Keratinocyte (primary cell): ENCODE data around the gene ADGRA1. TPM values are rescaled to one million over a fixed set of nuclear protein-coding genes. Genes with fewer than 3 reads are reported as not detected.

Experiments
- DNase-seq: peaks from one replicate; pipeline ENCODE4 v3.0.0-alpha.2; 2011; ENCODE audit warnings: low read depth, missing footprints, low spot score
- FAIRE-seq: peaks from 2 replicates; lab custom pipeline; 2011; peaks lifted over from hg19 to GRCh38; lab: Jason Lieb, UNC
- H2AFZ ChIP-seq: 2 replicates; pipeline ENCODE4 v1.6.0; 2012; ENCODE audit warnings: low read length, control low read depth, inconsistent platforms; ENCODE audit not compliant: control insufficient read depth
- H3K27ac ChIP-seq: 2 replicates; pipeline ENCODE4 v1.5.1; 2011; ENCODE audit warnings: low read length; ENCODE audit not compliant: control insufficient read depth, insufficient read depth
- H3K27me3 ChIP-seq: 3 replicates; pipeline ENCODE4 v1.6.0; 2011; ENCODE audit warnings: low read length; ENCODE audit not compliant: control insufficient read depth, insufficient read depth; ENCODE audit errors: extremely low read depth
- H3K36me3 ChIP-seq, 2 experiments: 2 replicates in 1 of 2; 3 replicates in 1 of 2; pipeline ENCODE4 v1.5.1; 2011; ENCODE audit warnings: low read length in 2 of 2, mild to moderate bottlenecking in 1 of 2; ENCODE audit not compliant: control insufficient read depth in 2 of 2, insufficient read depth in 2 of 2; ENCODE audit errors: extremely low read depth in 1 of 2
- H3K4me1 ChIP-seq: 3 replicates; pipeline ENCODE4 v1.5.1; 2011; ENCODE audit warnings: low read length; ENCODE audit not compliant: control insufficient read depth, insufficient read depth; ENCODE audit errors: extremely low read depth
- H3K4me2 ChIP-seq: 3 replicates; pipeline ENCODE4 v1.6.0; 2011; ENCODE audit warnings: low read depth, low read length; ENCODE audit not compliant: control insufficient read depth, insufficient read depth; ENCODE audit errors: extremely low read depth
- H3K4me3 ChIP-seq, 3 experiments: fragments of 200-600 bp in 1 of 3; sonication (generic) in 1 of 3; 2 replicates in 2 of 3; 3 replicates in 1 of 3; pipeline ENCODE4 v1.5.1; 2011 to 2016; ENCODE audit warnings: low read length in 3 of 3, mild to moderate bottlenecking in 3 of 3, control low read depth in 2 of 3, inconsistent platforms in 1 of 3, low read depth in 1 of 3, mixed read lengths in 1 of 3, mixed run types in 1 of 3, moderate library complexity in 1 of 3; ENCODE audit not compliant: control insufficient read depth in 2 of 3, insufficient read depth in 2 of 3; ENCODE audit errors: extremely low read depth in 1 of 3
- H3K79me2 ChIP-seq: 2 replicates; pipeline ENCODE4 v1.6.0; 2012; ENCODE audit warnings: low read length; ENCODE audit not compliant: control insufficient read depth, insufficient read depth
- H3K9ac ChIP-seq: 3 replicates; pipeline ENCODE4 v1.6.0; 2011; ENCODE audit warnings: low read length; ENCODE audit not compliant: control insufficient read depth, insufficient read depth; ENCODE audit errors: extremely low read depth
- H3K9me1 ChIP-seq: 3 replicates; pipeline ENCODE4 v1.6.0; 2011; ENCODE audit warnings: low read length; ENCODE audit not compliant: control insufficient read depth, insufficient read depth; ENCODE audit errors: extremely low read depth
- H3K9me3 ChIP-seq: 2 replicates; pipeline ENCODE4 v1.5.1; 2012; ENCODE audit warnings: low read depth, low read length; ENCODE audit not compliant: control insufficient read depth
- H4K20me1 ChIP-seq: 3 replicates; pipeline ENCODE4 v1.6.0; 2011; ENCODE audit warnings: low read length; ENCODE audit not compliant: control insufficient read depth, insufficient read depth; ENCODE audit errors: extremely low read depth
- CTCF ChIP-seq, 3 experiments: IDR thresholded peaks in 1 of 3; conservative IDR thresholded peaks in 1 of 3; optimal IDR thresholded peaks in 1 of 3; 2 replicates in 2 of 3; 3 replicates in 1 of 3; pipeline versions ENCODE3 to v1.5.1; 2011; ENCODE audit warnings: low read length in 3 of 3, mild to moderate bottlenecking in 3 of 3, moderate library complexity in 2 of 3, control low read depth in 1 of 3, inconsistent platforms in 1 of 3; ENCODE audit not compliant: insufficient read depth in 2 of 3; ENCODE audit errors: extremely low read depth in 1 of 3
- EZH2 ChIP-seq: IDR thresholded peaks from one replicate; pipeline ENCODE4 v1.6.1; 2012; ENCODE audit warnings: inconsistent platforms, mild to moderate bottlenecking, low read length, moderate library complexity
- dilution Hi-C: fragments of 300-500 bp; cut with MboI; formaldehyde crosslinking; loops from one replicate; pipeline ENCODE4 v1.7.0; 2020; ENCODE audit warnings: low sequenced_read_pairs; ENCODE audit not compliant: extremely low pct_ligation_motif_present
- polyA plus RNA-seq, 5 experiments: library from polyadenylated mRNA; depleted of rRNA in 3 of 5; stranded (reverse) in 3 of 5; stranded (forward) in 1 of 5; unstranded in 1 of 5; fragments of >200 nt; gene quantifications; 1 replicate in 1 of 5; 2 replicates in 3 of 5; 3 replicates in 1 of 5; pipeline versions ENCODE4 v1.2.1 to v1.2.3, GENCODE V29; 2011 to 2012; ENCODE audit warnings: missing spikeins in 2 of 5, low read depth in 1 of 5, low replicate concordance in 1 of 5

Gene ADGRA1
- polyA plus RNA-seq, 1 donor (not counting 4 experiments of a cell fraction or from before 2014, with no cell fraction given) = not detected

- Histone ChIP-seq H4K20me1 (no peaks in the 10 kb centered on the region), H3K27ac (no peak overlapping the region), H3K9ac (no peak overlapping the region), H2AFZ (no peak overlapping the region), H3K9me1 (no peaks in the 10 kb centered on the region), H3K79me2 (no peaks in the 10 kb centered on the region), H3K27me3 (no peaks in the 10 kb centered on the region), H3K36me3 (no peaks in the 10 kb centered on the region), H3K4me3 (no peak overlapping the region), H3K4me1 (no peaks in the 10 kb centered on the region), H3K4me2 (no peak overlapping the region), H3K9me3 (peaks cover 19% of the 10 kb centered on the region)
- dilution Hi-C loops = no loop called here
- DNase-seq = no peak
- no peak for FAIRE-seq
- no peak for TF ChIP-seq EZH2
- no peak for TF ChIP-seq CTCF (optimal IDR thresholded peaks at IDR 0.05 in 1 of 3, IDR thresholded peaks at IDR 0.05 in 1 of 3, conservative IDR thresholded peaks at IDR 0.05 in 1 of 3; ENCODE audit: extremely low read depth in 1 of 3, insufficient read depth in 2 of 3, low read length in 3 of 3)
Measured at GRCh38 chr10:133179128-133179520, 91.4 kb downstream of the ADGRA1 start.

GRCh38 chr10:133179651-133180050 is 91.9 kb downstream of the ADGRA1 start:
- H2AFZ ChIP-seq = no peak overlapping the region
- no peak overlapping the region for H3K9ac ChIP-seq
- DNase-seq = no peak
- no peaks in the 10 kb centered on the region for H3K27me3 ChIP-seq
- H3K79me2 ChIP-seq = no peaks in the 10 kb centered on the region
- H3K4me2 ChIP-seq = no peak overlapping the region
- no peaks in the 10 kb centered on the region for H3K4me1 ChIP-seq
- H3K36me3 ChIP-seq = no peaks in the 10 kb centered on the region
- no peak overlapping the region for H3K27ac ChIP-seq
- TF ChIP-seq CTCF (optimal IDR thresholded peaks at IDR 0.05 in 1 of 3, IDR thresholded peaks at IDR 0.05 in 1 of 3, conservative IDR thresholded peaks at IDR 0.05 in 1 of 3; ENCODE audit: extremely low read depth in 1 of 3, insufficient read depth in 2 of 3, low read length in 3 of 3) (no peak), EZH2 (no peak)
- H3K9me1 ChIP-seq = no peaks in the 10 kb centered on the region
- dilution Hi-C loops = no loop called here
- H3K4me3 ChIP-seq = no peak overlapping the region
- H4K20me1 ChIP-seq = no peaks in the 10 kb centered on the region
- no peak for FAIRE-seq
- peaks cover 19% of the 10 kb centered on the region for H3K9me3 ChIP-seq
